NOMO-1 treated with dmso at 0.1 percent for 144 hours (cell line): ENCODE data around the gene NLGN3.

ENCODE experiments used
- DNase-seq: peaks from one replicate; lab custom pipeline; 2025; ENCODE audit not compliant: unreplicated experiment; lab: John Stamatoyannopoulos, UW

The NLGN3 gene

DNA sequence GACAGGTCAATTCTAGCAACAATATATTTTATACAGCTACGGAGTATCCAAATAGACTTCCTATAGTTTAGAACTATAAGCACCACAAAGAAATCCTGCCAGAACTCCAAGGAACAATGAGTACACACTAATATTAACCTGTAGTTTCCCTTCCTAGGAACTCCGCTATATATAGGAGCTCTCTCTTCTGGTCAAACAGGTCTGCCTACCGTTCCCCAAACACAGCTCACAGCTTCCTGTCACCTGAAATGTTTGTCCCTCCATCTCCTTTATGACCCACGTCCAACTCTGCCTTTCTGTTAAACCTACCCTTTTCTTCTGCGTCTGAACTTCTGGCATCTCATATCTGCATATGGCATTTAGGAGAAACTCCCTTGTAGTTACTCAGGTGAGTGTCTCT is 67.9 kb downstream of the NLGN3 start:
- DNase-seq = no peak

DNA sequence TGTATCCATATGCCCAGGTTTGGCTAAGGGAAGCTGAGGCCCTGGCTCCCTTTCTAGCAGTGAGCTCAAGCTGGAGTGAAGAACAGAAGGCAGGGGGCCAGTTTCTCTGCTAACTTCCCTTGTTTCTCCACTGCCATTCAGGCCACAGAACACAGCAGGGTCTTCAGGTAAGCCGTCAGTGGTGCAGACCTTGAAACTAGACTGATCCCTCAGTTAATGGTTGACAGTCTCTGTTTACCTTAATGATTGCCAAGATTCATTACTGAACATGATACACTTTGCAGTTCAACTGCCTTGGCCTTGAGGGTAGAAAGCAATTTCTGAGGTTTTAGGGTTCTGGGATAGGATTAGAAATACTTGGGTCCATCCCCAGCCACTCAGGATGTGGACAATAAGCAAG is 69.5 kb downstream of the NLGN3 start:
- DNase-seq = no peak

DNA sequence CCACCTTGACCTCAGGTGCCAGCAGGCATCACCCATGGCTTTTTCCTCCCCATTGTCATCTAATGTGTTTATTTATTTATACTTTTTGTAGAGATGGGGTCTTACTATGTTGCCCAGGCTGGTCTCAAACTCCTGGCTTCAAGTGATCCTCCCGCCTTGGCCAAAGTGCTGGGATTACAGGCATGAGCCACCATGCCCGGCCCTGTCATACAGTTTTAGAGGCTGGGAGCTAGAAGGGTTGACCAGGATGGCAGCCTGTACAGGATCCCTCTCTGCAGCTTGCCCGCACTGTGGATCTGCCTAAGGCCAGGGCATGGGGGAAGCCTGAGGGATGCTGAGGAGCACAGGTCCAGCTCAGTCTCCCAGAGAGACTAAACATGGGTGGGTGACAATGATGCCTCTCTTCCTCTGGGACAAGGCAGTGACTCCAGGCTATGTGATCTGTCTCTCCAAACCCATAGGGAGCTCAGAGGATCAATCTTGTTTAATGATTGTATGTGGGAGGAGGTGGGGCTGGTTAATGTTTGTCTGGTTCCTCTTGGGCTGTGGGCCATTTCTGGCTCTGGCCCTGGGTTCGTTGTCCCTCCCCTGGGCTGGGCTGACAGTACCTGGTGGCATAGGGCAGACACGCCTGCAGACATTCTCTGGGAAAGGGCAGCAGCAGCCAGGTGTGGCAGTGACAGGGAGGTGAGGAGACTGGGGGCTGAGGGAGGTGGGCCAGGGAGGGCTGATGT is 70.1 kb downstream of the NLGN3 start:
- no peak for DNase-seq

DNA sequence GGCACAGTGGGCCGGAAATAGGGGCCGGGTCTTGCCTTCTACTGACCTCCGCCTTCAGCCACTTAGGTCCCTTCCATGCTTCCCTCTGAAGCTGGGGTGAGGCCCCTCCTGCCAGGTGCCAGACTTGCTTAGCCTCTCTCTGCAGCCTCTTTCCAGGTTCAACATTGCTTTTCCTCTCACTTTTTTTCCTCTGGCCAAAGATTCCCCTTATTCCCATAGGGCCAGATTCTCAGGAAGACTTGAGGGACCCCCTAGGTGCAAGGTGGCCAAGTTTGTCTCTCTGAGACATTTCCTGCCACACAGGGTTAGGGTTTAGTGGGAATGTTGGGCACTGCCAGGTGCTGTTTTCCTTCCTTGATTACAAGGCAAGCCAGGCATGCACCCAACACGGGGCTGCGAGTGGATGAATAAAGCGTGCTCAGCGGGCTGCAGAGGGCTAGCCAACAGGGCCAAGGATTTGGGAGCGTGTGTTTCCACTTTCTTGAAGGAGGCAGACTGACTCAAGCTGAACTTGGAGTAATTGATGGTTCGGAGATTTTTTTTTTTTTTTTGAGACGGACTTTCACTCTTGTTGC is 70.8 kb downstream of the NLGN3 start:
- no peak for DNase-seq

DNA sequence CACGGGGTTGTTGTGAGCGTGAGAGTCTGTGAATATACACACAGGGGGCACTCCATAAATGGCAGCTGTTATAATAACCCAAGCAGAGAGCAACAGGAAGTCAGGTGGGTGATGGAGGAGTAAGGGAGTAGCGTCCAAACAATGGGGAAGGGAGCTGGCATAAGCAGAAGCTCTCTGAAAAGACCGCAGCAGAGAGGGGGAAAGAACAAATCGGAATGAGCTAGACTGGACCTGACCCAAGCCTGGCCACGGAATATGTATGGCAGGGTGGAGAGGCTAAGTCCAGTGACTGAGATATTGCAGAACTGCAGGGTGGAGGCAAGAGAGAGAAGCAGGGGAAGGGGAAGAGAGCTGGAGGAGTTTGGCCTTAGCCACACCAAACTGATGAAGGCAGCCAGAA is 71.8 kb downstream of the NLGN3 start:
- no peak for DNase-seq

DNA sequence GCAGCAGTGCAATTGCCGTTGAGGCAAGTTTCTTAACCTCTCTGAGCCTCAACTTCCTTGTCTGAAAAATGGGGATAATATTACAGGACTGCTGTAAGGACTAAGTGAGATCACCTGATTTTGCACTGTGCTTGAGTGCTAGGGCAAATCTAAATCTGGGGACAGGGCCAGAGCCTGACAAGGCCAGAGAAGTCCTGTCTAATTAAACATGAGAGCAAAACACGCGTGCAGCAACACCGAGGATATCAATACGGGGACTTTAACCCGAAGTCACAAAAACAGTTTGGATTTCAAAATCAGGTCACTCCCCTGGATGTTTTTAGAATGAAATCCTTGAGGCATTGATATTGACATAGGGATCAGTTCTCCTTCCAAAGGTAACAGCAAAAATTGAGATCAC is 72.7 kb downstream of the NLGN3 start:
- DNase-seq = no peak
